Caki2 (cell line): Measurements from ENCODE around the gene ADD1. TPM values are rescaled to one million over a fixed set of nuclear protein-coding genes. Genes with fewer than 3 reads are reported as not detected.

Source experiments
- DNase-seq: peaks from one replicate; pipeline ENCODE4 v3.0.0-alpha.2; 2015; ENCODE audit warnings: low read depth
- in situ Hi-C: cut with HindIII; loops from 2 replicates; pipeline ENCODE4 v1.10.0; 2016; ENCODE audit warnings: low sequenced_read_pairs, low pct_unique_long_range_greater_than_20kb, mixed read lengths
- total RNA-seq: library from RNA; depleted of rRNA; stranded (reverse); fragments of >200 nt; shearing (Covaris generic); gene quantifications from 2 replicates; pipeline ENCODE4 v1.2.3, GENCODE V29; 2014; ENCODE audit warnings: low replicate concordance

Gene ADD1
- total RNA-seq, 1 experiment from 2014 or later, result 98.4 TPM

- DNase-seq, result peak; percentile 75
- in situ Hi-C loops, result no loop called here
Observed at GRCh38 chr4:2803624-2804448, 39.8 kb upstream of the ADD1 start.

- DNase-seq, result no peak
- in situ Hi-C loops, result no loop called here
Observed at GRCh38 chr4:2804449-2804972, 39.1 kb upstream of the ADD1 start.

DNA sequence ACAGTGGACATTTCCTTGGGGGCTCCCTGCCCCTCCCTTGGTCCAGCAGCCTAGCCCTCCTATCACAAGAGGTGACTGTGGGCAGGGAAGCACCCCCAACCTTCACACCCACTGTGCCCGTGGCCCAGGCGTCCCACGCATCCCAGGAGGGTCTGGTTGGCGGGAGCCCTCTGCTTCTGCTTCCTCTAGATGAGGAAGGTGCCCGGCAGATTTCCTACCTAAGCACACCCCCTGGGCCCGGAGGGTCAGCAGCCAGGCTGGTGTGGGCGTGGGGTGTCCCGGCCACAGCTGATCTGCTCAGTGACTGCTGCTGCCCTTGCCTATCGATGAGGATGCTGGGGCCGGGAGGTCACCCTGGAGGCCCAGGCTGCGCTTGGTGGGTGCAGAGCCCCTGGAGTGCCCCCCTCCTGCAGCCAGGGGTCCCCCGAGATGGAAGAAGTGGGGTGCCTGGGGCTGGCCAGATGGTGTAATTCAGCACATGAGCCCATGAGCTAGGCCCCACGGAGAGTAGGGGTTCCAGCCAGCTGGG is 38.6 kb upstream of the ADD1 start:
- DNase-seq, result no peak
- in situ Hi-C loops, result no loop called here

- in situ Hi-C loops, result no loop called here
- no peak for DNase-seq
Observed at GRCh38 chr4:2805712-2806389, 37.8 kb upstream of the ADD1 start.

- in situ Hi-C loops, result no loop called here
- no peak for DNase-seq
Observed at GRCh38 chr4:2806390-2807355, 37.0 kb upstream of the ADD1 start.

DNA sequence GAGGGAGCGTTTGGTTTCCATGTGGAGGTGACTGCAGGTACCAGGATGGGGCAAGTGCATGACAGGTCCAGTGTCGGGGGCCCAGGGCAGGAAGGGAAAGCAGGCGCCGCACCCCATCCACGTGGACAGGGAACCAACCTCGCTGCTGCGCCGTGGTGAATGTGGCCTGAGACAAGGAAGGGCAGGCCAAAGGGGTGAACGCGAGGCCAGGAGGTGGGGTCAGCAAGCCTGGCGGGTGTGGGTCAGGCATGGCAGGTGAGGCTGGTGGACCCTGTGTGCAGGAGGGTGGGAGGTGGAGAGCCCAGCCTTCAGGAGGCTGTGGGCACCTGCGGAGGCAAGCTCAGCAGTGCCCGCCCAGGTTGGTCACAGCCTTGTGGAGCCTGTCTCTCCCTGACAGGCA is 36.1 kb upstream of the ADD1 start:
- no peak for DNase-seq
- in situ Hi-C loops, result no loop called here

GRCh38 chr4:2808001-2808400 is 35.6 kb upstream of the ADD1 start:
- no peak for DNase-seq
- in situ Hi-C loops, result no loop called here

- in situ Hi-C loops, result no loop called here
- peak; percentile 34 for DNase-seq
Observed at GRCh38 chr4:2809610-2810180, 33.9 kb upstream of the ADD1 start.

- DNase-seq, result no peak
- in situ Hi-C loops, result no loop called here
Observed at GRCh38 chr4:2810388-2810787, 33.3 kb upstream of the ADD1 start.

DNA sequence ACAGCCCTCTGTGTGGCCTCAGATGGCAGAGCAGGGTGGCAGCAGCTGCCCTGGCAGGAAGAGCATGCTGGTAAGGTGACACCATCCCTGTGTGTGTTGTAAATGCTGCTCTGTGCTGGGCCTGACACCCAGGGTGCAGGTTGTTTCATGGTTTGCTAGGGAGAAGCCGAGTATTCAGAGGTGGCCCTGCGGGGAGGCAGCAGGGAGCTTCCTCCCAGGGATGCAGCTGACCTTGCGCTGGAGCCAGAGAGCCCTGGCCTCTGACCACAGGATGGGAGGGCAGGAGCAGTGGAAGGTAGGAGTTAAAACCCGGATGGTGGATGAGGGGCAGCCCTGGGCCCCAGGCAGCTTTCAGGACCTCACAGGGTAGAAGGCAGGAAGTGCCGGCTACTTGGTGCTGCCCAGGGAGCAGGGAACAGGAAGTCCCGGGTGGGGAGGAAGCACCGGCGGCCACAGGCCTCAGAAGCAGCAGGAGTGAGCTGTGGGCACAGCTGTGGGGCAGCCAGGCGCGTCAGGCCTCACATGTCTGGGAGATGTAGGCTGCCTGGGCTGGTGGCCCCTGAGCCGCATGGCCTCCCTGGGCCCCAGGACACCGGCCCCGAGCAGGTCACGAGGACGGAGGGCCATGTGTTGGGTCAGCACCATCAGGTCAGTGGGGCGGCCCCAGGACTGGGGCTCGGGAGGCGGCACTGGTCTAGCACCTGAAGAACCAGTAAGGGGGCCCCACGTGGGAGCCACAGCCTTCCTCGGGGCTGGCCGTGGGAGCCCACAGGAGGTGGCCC is 31.6 kb upstream of the ADD1 start:
- in situ Hi-C loops, result no loop called here
- peak; percentile 48 for DNase-seq

- no peak for DNase-seq
- in situ Hi-C loops, result no loop called here
Observed at GRCh38 chr4:2812612-2813354, 30.9 kb upstream of the ADD1 start.

GRCh38 chr4:2813446-2814405 is 29.9 kb upstream of the ADD1 start:
- in situ Hi-C loops, result no loop called here
- DNase-seq, result no peak

DNA sequence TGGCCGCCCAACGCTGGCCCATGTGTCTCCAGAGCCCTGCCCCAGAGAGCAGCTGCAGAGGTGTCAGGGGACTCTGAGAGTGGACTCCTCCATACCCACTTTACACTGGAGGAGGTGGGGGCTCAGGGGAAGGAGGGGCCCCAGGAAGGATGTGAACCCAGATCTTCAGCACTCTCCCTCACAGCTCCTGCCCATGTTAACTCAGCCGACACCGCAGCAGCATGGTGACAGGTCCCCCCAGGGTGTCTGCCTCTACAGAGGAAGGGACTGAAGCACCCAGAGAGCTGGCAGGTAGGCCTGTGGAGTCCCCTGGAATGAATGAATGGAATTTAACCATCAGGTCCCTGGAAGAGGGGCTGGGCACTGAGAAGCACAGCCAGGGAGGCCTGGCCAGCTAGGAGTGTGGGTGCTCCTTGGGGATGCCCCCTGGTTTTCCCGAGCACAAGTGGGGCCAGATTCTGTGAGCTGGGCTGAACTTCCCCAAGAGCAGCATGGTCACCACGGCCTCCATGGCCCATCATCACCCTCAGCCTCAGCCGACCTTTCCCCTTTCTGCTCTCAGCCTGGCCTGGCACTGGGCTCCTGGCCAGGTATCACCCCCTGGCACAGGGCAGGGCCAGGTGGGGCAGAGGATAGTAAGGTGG is 28.9 kb upstream of the ADD1 start:
- DNase-seq, result no peak
- in situ Hi-C loops, result no loop called here

DNA sequence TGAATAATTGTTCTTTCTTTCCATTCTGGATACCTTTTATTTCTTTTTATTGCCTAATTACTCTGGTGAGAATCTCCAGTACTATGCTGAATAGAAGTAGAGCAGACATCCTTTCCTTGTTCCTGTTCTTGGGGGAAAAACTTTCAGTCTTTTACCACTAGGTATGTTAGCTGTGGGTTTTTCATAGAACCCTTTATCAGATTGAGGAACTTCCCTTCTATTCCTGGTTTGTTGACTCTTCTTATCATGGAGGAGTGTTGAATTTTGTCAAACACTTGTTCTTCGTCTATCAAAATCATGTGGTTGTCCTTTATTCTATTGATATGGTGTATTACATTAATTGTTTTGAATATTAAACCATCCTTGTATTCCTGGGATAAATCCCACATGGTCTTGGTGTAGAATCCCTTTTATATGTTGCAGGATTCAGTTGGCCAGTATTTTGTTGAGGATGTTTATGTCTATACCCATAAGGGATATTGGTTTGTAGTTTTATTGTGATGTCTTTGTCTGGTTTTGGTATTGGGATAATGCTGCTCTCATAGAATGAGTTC is 27.2 kb upstream of the ADD1 start:
- in situ Hi-C loops, result no loop called here

DNA sequence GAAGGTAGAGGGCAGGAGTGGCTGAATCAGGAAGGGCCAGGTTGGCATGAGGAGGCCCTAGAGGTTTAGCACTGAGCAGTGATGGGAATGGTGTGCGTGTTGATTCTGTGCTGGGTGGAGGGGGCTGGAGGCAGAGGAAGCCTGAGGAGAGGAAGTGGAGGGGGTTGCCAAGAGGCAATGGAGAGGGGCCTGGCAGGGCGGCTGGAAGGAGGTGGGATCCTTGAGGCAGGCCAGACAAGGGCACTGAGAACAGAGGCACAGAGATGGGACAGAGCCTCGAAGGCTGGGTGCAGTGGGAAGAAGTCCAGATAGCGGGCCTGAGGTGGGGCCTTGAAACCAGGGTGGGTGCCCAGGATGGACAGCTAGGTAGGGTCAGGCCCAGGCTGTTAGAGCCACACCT is 26.5 kb upstream of the ADD1 start:
- in situ Hi-C loops, result no loop called here
- no peak for DNase-seq

More for the DNA sequence above, 27.2 kb upstream of the ADD1 start:
- DNase-seq, result no peak
